Progenitor cell of endocrine pancreas (in vitro differentiated cells): ENCODE measurements around the gene COL24A1. TPM values are rescaled to one million over a fixed set of nuclear protein-coding genes. Genes with fewer than 3 reads are reported as not detected.

Experiments
- DNase-seq: peaks from one replicate; pipeline ENCODE4 v3.0.0; 2021; ENCODE audit warnings: low spot score; ENCODE audit not compliant: unreplicated experiment
- H3K27ac Mint-ChIP-seq: 2 replicates; pipeline ENCODE4 v1.8.0; 2021; ENCODE audit warnings: mild to moderate bottlenecking, moderate library complexity, mixed read lengths
- H3K27me3 Mint-ChIP-seq: 2 replicates; pipeline ENCODE4 v1.8.0; 2021; ENCODE audit warnings: mixed read lengths
- H3K36me3 Mint-ChIP-seq: 2 replicates; pipeline ENCODE4 v1.8.0; 2022; ENCODE audit warnings: mixed read lengths; ENCODE audit not compliant: insufficient read depth
- H3K4me1 Mint-ChIP-seq: 2 replicates; pipeline ENCODE4 v1.8.0; 2021; ENCODE audit warnings: low read depth, mixed read lengths
- H3K4me3 Mint-ChIP-seq: 2 replicates; pipeline ENCODE4 v1.8.0; 2021; ENCODE audit warnings: low read depth, mild to moderate bottlenecking, moderate library complexity, mixed read lengths
- H3K9me3 Mint-ChIP-seq: 2 replicates; pipeline ENCODE4 v1.8.0; 2021; ENCODE audit warnings: low read depth, mixed read lengths
- total RNA-seq: library from RNA; stranded (reverse); gene quantifications from 2 replicates; pipeline ENCODE4 v1.2.1, GENCODE V29; 2021
- TF ChIP-seq, protein P1 (sequence below): fragments of 200-600 bp; sonication (generic); IDR thresholded peaks from one replicate; pipeline ENCODE4 v1.5.0; 2021; ENCODE audit warnings: antibody characterized with exemption, mild to moderate bottlenecking; ENCODE audit not compliant: unreplicated experiment

The COL24A1 gene
- total RNA-seq, 1 donor from 2014 or later: 1.1 TPM

DNA sequence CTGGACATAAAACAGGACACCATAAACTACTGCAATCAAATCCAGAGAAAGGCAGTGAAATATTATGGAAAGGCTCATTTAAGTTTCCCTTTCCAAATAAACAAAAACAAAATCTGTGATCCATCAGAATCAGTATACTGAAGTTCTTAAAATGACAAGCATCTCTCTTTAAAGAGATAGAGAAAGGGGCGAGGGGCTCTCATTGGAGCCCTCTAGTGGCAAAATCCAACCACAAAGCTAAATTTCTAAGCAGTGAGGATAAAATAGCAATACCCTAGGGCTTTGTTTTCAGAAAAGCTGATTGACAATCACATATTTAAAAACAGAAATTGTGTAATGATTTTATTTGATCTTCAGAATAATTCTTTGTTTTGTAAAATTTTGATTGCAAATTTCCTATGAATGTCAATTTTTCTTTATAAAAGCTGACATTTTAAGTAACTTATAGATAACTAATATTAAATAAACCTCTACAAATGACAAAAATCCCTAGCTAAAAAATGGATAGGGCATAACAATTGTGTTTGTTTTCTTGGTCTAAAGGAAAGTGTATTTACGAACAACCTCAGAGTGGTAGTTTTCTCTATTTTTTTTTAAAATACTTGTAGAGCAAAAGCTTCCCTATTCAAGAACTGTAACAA lies 138.2 kb downstream of the COL24A1 start:
- Mint-ChIP-seq H3K9me3 (no peaks in the 10 kb centered on the region), H3K36me3 (no peaks in the 10 kb centered on the region), H3K4me3 (no peak overlapping the region), H3K4me1 (no peaks in the 10 kb centered on the region), H3K27me3 (no peaks in the 10 kb centered on the region), H3K27ac (no peak overlapping the region)
- no peak for DNase-seq
- TF ChIP-seq, protein P1, sequence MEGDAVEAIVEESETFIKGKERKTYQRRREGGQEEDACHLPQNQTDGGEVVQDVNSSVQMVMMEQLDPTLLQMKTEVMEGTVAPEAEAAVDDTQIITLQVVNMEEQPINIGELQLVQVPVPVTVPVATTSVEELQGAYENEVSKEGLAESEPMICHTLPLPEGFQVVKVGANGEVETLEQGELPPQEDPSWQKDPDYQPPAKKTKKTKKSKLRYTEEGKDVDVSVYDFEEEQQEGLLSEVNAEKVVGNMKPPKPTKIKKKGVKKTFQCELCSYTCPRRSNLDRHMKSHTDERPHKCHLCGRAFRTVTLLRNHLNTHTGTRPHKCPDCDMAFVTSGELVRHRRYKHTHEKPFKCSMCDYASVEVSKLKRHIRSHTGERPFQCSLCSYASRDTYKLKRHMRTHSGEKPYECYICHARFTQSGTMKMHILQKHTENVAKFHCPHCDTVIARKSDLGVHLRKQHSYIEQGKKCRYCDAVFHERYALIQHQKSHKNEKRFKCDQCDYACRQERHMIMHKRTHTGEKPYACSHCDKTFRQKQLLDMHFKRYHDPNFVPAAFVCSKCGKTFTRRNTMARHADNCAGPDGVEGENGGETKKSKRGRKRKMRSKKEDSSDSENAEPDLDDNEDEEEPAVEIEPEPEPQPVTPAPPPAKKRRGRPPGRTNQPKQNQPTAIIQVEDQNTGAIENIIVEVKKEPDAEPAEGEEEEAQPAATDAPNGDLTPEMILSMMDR: peak; percentile 85

DNA sequence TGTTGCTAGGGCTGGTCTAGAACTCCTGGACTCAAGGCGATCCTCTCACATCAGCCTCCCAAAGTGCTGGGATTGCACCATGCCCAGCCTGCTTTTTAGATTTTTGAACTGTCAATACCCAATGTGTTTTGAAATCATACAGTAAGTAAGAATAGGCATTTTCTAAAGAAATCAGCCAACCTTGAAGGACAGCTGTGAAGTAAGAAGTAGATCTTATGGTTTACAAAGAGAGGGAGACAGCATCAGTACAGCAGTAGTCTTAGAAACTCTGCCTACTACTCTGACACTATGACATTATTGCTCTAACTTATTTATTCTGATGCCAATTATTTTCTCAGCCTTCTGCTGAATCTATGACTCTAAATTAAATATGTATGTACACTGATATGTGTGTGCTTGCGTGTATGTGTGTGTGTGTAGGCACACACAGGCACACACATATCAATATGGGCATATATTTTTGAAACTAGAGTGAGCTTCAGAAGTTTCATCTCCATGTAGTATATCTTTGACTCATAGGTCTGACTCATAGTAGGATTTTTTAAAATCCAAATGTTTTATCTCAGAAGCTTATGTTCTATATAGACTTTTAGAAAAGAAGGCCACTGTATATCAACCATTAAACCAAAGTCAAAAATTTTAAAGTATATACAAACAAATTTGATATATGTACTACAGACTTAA lies 140.4 kb downstream of the COL24A1 start:
- DNase-seq: no peak
- Mint-ChIP-seq H3K36me3 (no peaks in the 10 kb centered on the region), H3K4me3 (no peak overlapping the region), H3K27me3 (no peaks in the 10 kb centered on the region), H3K9me3 (no peaks in the 10 kb centered on the region), H3K27ac (no peak overlapping the region), H3K4me1 (no peaks in the 10 kb centered on the region)
- TF ChIP-seq, protein P1: no peak

- no peaks in the 10 kb centered on the region for H3K27me3 Mint-ChIP-seq
- H3K27ac Mint-ChIP-seq: no peak overlapping the region
- no peaks in the 10 kb centered on the region for H3K9me3 Mint-ChIP-seq
- no peaks in the 10 kb centered on the region for H3K4me1 Mint-ChIP-seq
- H3K36me3 Mint-ChIP-seq: no peaks in the 10 kb centered on the region
- TF ChIP-seq, protein P1: no peak
- H3K4me3 Mint-ChIP-seq: no peak overlapping the region
- DNase-seq: no peak
Observed at GRCh38 chr1:86015375-86015774, 141.2 kb downstream of the COL24A1 start.

GRCh38 chr1:86000601-86001000 lies 156.0 kb downstream of the COL24A1 start:
- Mint-ChIP-seq H3K36me3 (no peaks in the 10 kb centered on the region), H3K9me3 (peaks cover 5% of the 10 kb centered on the region), H3K4me3 (no peak overlapping the region), H3K4me1 (no peaks in the 10 kb centered on the region), H3K27me3 (no peaks in the 10 kb centered on the region), H3K27ac (no peak overlapping the region)
- no peak for DNase-seq
- TF ChIP-seq, protein P1: no peak

- H3K27me3 Mint-ChIP-seq: no peaks in the 10 kb centered on the region
- DNase-seq: no peak
- TF ChIP-seq, protein P1: no peak
- H3K4me3 Mint-ChIP-seq: no peak overlapping the region
- no peaks in the 10 kb centered on the region for H3K9me3 Mint-ChIP-seq
- no peaks in the 10 kb centered on the region for H3K36me3 Mint-ChIP-seq
- no peak overlapping the region for H3K27ac Mint-ChIP-seq
- H3K4me1 Mint-ChIP-seq: no peaks in the 10 kb centered on the region
Observed at GRCh38 chr1:85998105-85998855, 158.3 kb downstream of the COL24A1 start.
